Measurements from ENCODE around the gene EIF3CL. TPM values are rescaled to one million over a fixed set of nuclear protein-coding genes. Genes with fewer than 3 reads are reported as not detected.
"Not testable (repeated sequence)": the region's sequence is repeated elsewhere in the genome, so short reads cannot be mapped to it uniquely, and the experiment has no call there.

EIF3CL gene
- polyA plus RNA-seq, 2 donors = 41.2 to 49.7 TPM

DNA sequence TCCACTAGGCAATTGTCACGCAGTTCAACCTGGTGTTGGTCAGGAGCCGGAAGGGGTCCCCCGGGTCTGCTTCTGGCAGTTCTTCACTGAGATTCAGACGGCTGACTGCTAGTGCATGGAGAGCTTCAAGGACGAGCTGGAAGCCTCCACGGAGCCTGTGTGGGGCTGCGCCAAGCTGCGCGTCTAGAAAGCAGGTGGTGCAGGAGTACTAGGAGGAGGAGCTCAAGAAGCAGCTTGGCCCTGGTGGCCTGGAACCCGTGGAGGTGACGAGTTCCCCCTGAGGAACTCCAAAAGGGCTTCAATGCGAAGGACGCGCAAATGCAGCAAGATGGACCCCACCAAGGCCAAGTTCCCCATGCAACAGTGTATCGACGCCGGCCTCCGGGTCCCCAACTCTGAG, 10.9 kb upstream of the EIF3CL start:
- H3K9me3 ChIP-seq (ENCODE audit: control insufficient read depth in 2 of 2, insufficient read depth in 1 of 2, low read depth in 1 of 2, low read length in 1 of 2); H3K27ac ChIP-seq (ENCODE audit: low read depth in 2 of 2, low read length in 1 of 2); H3K4me3 ChIP-seq (ENCODE audit: low read depth in 1 of 2, low read length in 2 of 2); H3K36me3 ChIP-seq (ENCODE audit: control insufficient read depth in 2 of 2, insufficient read depth in 2 of 2, low read length in 1 of 2); H3K27me3 ChIP-seq (ENCODE audit: control insufficient read depth in 1 of 2, insufficient read depth in 2 of 2, low read length in 2 of 2); H3K4me1 ChIP-seq (ENCODE audit: control insufficient read depth in 2 of 2, insufficient read depth in 2 of 2, low read length in 1 of 2): not testable (repeated sequence)
- 93 to 95% methylated on average over 13 to 15 of the region's 18 CpGs for WGBS, 2 donors

DNA sequence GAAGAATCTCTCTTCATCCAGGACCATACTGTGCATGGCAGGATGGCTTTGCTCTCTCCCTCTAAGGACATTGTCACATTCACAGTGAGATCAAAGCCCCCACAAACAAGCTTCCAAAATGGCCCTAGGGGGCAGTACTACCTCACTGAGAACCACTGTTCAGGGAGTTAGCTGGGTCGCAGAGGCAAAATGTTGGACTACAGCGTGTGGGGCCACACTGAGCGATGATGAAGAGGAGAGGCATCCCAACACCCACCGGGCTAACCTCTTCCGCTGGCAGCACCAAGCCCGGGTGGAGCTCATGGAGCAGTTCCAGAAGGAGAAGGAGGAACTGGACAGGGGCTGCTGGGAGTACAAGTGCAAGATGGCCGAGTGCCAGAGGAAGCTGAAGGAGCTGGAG, 9.9 kb upstream of the EIF3CL start:
- no CpG with 5 or more reads among the region's 7 CpGs for WGBS, 2 donors
- not testable (repeated sequence) for H3K27me3 ChIP-seq (ENCODE audit: control insufficient read depth in 1 of 2, insufficient read depth in 2 of 2, low read length in 2 of 2); H3K4me1 ChIP-seq (ENCODE audit: control insufficient read depth in 2 of 2, insufficient read depth in 2 of 2, low read length in 1 of 2); H3K4me3 ChIP-seq (ENCODE audit: low read depth in 1 of 2, low read length in 2 of 2); H3K27ac ChIP-seq (ENCODE audit: low read depth in 2 of 2, low read length in 1 of 2); H3K36me3 ChIP-seq (ENCODE audit: control insufficient read depth in 2 of 2, insufficient read depth in 2 of 2, low read length in 1 of 2); H3K9me3 ChIP-seq (ENCODE audit: control insufficient read depth in 2 of 2, insufficient read depth in 1 of 2, low read depth in 1 of 2, low read length in 1 of 2)

DNA sequence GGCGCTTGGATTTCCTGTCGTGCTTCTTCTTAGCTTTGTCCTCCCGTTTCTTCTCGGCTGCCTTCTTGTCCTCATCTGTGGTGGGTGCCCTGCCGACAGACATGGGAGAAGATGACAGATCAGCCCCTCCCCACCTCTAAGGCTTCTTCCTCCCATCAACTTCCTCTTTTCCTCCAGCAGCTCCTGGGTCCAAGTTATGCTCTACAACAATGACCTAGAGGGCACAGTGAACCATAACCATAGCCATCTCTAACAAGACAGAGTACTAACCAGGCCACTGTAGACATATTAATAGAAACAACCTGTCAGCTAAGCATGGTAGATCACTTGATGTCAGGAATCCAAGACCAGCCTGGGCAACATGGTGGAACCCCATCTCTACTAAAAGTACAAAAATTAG, 11.6 kb downstream of the EIF3CL start:
- not testable (repeated sequence) for H3K27me3 ChIP-seq (ENCODE audit: control insufficient read depth in 1 of 2, insufficient read depth in 2 of 2, low read length in 2 of 2); H3K4me3 ChIP-seq (ENCODE audit: low read depth in 1 of 2, low read length in 2 of 2); H3K4me1 ChIP-seq (ENCODE audit: control insufficient read depth in 2 of 2, insufficient read depth in 2 of 2, low read length in 1 of 2); H3K9me3 ChIP-seq (ENCODE audit: control insufficient read depth in 2 of 2, insufficient read depth in 1 of 2, low read depth in 1 of 2, low read length in 1 of 2); H3K27ac ChIP-seq (ENCODE audit: low read depth in 2 of 2, low read length in 1 of 2); H3K36me3 ChIP-seq (ENCODE audit: control insufficient read depth in 2 of 2, insufficient read depth in 2 of 2, low read length in 1 of 2)
- no CpG with 5 or more reads among the region's 5 CpGs for WGBS, 2 donors

DNA sequence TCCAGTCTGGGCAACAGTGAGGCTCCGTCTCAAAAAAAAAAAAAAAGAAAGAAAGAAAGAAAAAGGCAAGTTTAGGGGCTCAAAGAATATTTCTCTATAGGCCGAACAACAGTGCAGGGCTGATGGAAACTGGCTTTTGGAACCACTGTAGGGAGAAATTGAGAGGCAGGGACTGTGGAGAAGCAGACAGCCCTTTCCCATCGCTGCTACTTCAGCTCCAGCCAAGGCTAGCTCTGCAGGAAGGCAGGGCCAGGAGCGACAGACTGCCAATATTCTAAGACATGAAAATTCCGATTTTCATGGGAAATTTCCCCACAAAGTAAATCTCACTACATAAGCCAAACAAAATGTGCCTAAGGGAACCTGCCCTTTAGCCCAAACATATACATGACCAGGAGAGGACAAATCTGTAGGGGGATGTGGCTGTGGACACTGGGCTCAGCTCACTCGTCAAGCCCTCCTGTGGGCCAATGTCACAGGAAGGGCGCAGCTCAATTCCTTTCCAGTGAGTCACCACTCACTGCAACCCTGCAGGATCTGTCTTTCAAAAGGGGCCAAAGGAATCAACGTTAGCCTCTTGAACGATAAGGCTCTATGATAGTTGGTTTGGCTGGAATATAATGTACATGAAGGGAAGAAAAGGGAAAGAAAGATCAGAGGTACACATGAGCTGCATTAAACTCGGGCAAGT, 21.3 kb downstream of the EIF3CL start:
- not testable (repeated sequence) for H3K4me3 ChIP-seq (ENCODE audit: low read depth in 1 of 2, low read length in 2 of 2); H3K4me1 ChIP-seq (ENCODE audit: control insufficient read depth in 2 of 2, insufficient read depth in 2 of 2, low read length in 1 of 2); H3K36me3 ChIP-seq (ENCODE audit: control insufficient read depth in 2 of 2, insufficient read depth in 2 of 2, low read length in 1 of 2); H3K27me3 ChIP-seq (ENCODE audit: control insufficient read depth in 1 of 2, insufficient read depth in 2 of 2, low read length in 2 of 2); H3K9me3 ChIP-seq (ENCODE audit: control insufficient read depth in 2 of 2, insufficient read depth in 1 of 2, low read depth in 1 of 2, low read length in 1 of 2); H3K27ac ChIP-seq (ENCODE audit: low read depth in 2 of 2, low read length in 1 of 2)
- 69 to 100% methylated on average over 1 to 2 of the region's 10 CpGs for WGBS, 2 donors

DNA sequence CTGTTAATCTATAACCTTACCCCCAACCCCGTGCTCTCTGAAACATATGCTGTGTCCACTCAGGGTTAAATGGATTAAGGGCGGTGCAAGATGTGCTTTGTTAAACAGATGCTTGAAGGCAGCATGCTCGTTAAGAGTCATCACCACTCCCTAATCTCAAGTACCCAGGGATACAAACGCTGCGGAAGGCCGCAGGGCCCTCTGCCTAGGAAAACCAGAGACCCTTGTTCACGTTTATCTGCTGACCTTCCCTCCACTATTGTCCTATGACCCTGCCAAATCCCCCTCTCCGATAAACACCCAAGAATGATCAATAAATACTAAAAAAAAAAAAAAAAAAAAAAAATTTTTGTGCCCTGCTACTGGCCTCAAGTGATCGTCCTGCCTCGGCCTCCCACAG, 25.8 kb downstream of the EIF3CL start:
- not testable (repeated sequence) for H3K4me1 ChIP-seq (ENCODE audit: control insufficient read depth in 2 of 2, insufficient read depth in 2 of 2, low read length in 1 of 2); H3K27me3 ChIP-seq (ENCODE audit: control insufficient read depth in 1 of 2, insufficient read depth in 2 of 2, low read length in 2 of 2); H3K27ac ChIP-seq (ENCODE audit: low read depth in 2 of 2, low read length in 1 of 2); H3K36me3 ChIP-seq (ENCODE audit: control insufficient read depth in 2 of 2, insufficient read depth in 2 of 2, low read length in 1 of 2); H3K9me3 ChIP-seq (ENCODE audit: control insufficient read depth in 2 of 2, insufficient read depth in 1 of 2, low read depth in 1 of 2, low read length in 1 of 2); H3K4me3 ChIP-seq (ENCODE audit: low read depth in 1 of 2, low read length in 2 of 2)
- 86 to 97% methylated on average over 4 to 5 of the region's 10 CpGs for WGBS, 2 donors

DNA sequence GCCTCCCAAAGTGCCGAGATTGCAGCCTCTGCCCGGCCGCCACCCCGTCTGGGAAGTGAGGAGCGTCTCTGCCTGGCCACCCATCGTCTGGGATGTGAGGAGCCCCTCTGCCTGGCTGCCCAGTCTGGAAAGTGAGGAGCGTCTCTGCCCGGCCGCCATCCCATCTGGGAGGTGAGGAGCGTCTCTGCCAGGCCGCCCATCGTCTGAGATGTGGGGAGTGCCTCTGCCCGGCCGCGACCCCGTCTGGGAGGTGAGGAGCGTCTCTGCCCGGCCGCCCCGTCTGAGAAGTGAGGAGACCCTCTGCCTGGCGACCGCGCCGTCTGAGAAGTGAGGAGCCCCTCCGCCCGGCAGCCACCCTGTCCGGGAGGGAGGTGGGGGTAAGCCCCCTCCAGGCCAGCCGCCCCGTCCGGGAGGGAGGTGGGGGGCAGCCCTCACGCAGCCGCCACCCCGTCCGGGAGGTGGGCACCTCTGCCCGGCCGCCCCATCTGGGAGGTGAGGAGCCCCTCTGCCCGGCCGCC, 26.5 kb downstream of the EIF3CL start:
- H3K27me3 ChIP-seq (ENCODE audit: control insufficient read depth in 1 of 2, insufficient read depth in 2 of 2, low read length in 2 of 2); H3K9me3 ChIP-seq (ENCODE audit: control insufficient read depth in 2 of 2, insufficient read depth in 1 of 2, low read depth in 1 of 2, low read length in 1 of 2); H3K4me1 ChIP-seq (ENCODE audit: control insufficient read depth in 2 of 2, insufficient read depth in 2 of 2, low read length in 1 of 2); H3K36me3 ChIP-seq (ENCODE audit: control insufficient read depth in 2 of 2, insufficient read depth in 2 of 2, low read length in 1 of 2); H3K27ac ChIP-seq (ENCODE audit: low read depth in 2 of 2, low read length in 1 of 2); H3K4me3 ChIP-seq (ENCODE audit: low read depth in 1 of 2, low read length in 2 of 2): not testable (repeated sequence)
- 97% methylated on average over 16 to 28 of the region's 38 CpGs for WGBS, 2 donors

DNA sequence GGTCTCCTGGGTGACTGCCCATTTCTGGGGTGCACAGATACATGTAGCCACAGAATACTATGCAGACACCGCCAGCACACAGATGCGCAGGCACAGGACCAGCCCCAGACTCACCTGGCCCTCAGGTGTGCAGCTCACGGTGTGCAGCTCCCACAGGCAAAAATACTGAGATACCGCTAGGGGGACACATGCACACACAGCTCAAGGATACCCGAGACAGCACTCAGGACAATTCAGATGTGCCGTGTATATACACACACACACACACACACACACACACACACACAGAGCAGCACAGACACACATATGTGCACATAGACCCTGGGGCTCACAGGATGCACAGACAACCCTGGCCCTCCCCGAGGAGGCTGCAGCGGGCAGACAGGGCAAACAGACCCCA, 28.5 kb downstream of the EIF3CL start:
- H3K9me3 ChIP-seq (ENCODE audit: control insufficient read depth in 2 of 2, insufficient read depth in 1 of 2, low read depth in 1 of 2, low read length in 1 of 2); H3K4me3 ChIP-seq (ENCODE audit: low read depth in 1 of 2, low read length in 2 of 2); H3K27me3 ChIP-seq (ENCODE audit: control insufficient read depth in 1 of 2, insufficient read depth in 2 of 2, low read length in 2 of 2); H3K27ac ChIP-seq (ENCODE audit: low read depth in 2 of 2, low read length in 1 of 2); H3K4me1 ChIP-seq (ENCODE audit: control insufficient read depth in 2 of 2, insufficient read depth in 2 of 2, low read length in 1 of 2); H3K36me3 ChIP-seq (ENCODE audit: control insufficient read depth in 2 of 2, insufficient read depth in 2 of 2, low read length in 1 of 2): not testable (repeated sequence)
- 0% methylated on average over 2 to 3 of the region's 8 CpGs for WGBS, 2 donors

DNA sequence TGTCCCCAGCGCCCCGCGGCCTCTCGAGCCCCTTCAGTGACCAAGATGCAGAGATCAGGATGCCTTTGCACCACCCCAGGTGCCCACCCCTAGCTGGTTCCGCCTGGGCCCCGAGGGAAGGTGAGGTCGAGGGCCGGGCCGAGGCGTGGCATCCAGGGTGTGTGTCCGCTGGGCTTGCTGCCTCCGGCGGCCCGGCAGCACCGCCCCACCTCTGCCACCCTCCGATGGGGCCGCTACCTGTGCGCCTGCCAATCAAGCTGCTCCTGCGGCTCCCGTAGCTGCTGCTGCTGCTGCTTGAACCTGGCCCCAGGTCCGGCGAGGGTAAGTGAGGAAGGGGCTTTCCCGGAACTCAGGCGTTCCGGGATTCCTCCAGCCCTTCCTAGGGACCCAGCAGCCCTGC, 29.4 kb downstream of the EIF3CL start:
- H3K36me3 ChIP-seq (ENCODE audit: control insufficient read depth in 2 of 2, insufficient read depth in 2 of 2, low read length in 1 of 2) = not testable (repeated sequence)
- whole genome bisulfite sequencing, 2 donors = 3% methylated on average over 16 of the region's 25 CpGs; no CpG with 5 or more reads in 1 of the 2 donors

DNA sequence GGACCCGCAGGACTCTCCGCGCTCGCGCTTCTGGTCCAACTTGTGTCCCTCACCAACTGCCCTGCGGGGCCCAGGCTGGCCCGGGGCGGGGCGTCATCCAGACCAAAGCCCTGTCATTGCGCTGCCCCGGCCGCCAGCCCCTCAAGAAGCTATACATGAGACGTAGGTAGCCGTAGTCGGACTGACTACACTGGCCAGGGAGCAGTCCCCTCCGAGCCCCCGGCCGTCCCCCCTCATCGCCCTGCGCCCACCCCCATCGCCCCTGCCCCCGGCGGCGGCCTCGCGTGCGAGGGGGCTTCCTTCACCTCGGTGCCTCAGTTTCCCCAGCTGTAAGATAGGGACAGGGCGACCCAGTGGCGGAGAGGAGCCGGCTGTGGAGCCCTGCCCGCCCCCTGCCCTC, 35.7 kb downstream of the EIF3CL start:
- H3K4me1 ChIP-seq (ENCODE audit: control insufficient read depth in 2 of 2, insufficient read depth in 2 of 2, low read length in 1 of 2); H3K9me3 ChIP-seq (ENCODE audit: control insufficient read depth in 2 of 2, insufficient read depth in 1 of 2, low read depth in 1 of 2, low read length in 1 of 2); H3K27me3 ChIP-seq (ENCODE audit: control insufficient read depth in 1 of 2, insufficient read depth in 2 of 2, low read length in 2 of 2); H3K36me3 ChIP-seq (ENCODE audit: control insufficient read depth in 2 of 2, insufficient read depth in 2 of 2, low read length in 1 of 2); H3K4me3 ChIP-seq (ENCODE audit: low read depth in 1 of 2, low read length in 2 of 2); H3K27ac ChIP-seq (ENCODE audit: low read depth in 2 of 2, low read length in 1 of 2): not testable (repeated sequence)
- WGBS, 2 donors = 17 to 22% methylated on average over 23 to 26 of the region's 32 CpGs

More for the DNA sequence above, 29.4 kb downstream of the EIF3CL start:
- H3K27me3 ChIP-seq (ENCODE audit: control insufficient read depth in 1 of 2, insufficient read depth in 2 of 2, low read length in 2 of 2); H3K27ac ChIP-seq (ENCODE audit: low read depth in 2 of 2, low read length in 1 of 2); H3K9me3 ChIP-seq (ENCODE audit: control insufficient read depth in 2 of 2, insufficient read depth in 1 of 2, low read depth in 1 of 2, low read length in 1 of 2); H3K4me1 ChIP-seq (ENCODE audit: control insufficient read depth in 2 of 2, insufficient read depth in 2 of 2, low read length in 1 of 2); H3K4me3 ChIP-seq (ENCODE audit: low read depth in 1 of 2, low read length in 2 of 2): not testable (repeated sequence)

DNA sequence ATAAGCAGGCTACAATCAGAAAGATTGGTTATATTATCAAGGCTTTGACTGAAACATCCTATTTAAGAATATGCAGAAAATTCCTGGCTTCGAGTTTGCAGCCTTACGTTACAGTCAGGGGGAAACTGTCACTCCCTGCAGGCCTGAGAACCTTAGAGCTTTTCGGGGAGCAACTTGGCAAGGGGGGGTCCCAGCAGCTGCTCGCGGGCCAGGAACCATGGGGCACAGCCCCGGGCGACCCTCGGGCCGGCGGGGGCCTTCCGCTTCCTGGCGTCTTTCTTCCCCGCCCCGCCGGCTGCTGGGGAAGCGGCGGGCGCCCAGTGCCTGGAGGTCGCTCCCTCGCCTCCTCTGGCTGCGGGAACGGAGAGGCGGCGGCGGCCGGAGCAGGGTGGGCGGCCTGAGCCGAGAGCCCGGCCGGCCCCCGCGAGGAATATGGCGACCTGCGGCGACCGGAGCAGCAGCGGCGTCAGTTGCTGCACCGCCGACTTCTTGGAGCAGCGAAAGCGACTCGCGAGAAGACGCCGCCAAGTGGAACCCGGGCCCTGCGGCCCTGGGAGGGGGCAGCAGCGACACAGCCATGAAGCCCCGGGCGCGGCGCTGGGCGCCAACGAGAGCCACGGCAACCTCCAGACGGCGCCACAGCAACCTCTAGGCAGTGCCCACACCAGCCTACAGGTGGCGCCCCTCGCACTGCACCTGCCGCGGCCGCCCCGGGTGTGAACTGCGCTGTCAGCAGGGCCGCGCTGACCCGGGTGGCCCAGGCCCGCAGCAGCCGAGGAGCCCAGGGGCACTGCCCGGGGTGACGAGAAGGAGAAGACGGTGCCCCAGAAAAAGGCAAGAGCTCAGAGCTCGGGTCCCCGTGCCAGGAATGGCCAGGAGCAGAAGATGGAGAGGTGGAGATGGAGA, 39.1 kb downstream of the EIF3CL start:
- not testable (repeated sequence) for H3K4me3 ChIP-seq (ENCODE audit: low read depth in 1 of 2, low read length in 2 of 2); H3K27ac ChIP-seq (ENCODE audit: low read depth in 2 of 2, low read length in 1 of 2); H3K27me3 ChIP-seq (ENCODE audit: control insufficient read depth in 1 of 2, insufficient read depth in 2 of 2, low read length in 2 of 2); H3K9me3 ChIP-seq (ENCODE audit: control insufficient read depth in 2 of 2, insufficient read depth in 1 of 2, low read depth in 1 of 2, low read length in 1 of 2); H3K4me1 ChIP-seq (ENCODE audit: control insufficient read depth in 2 of 2, insufficient read depth in 2 of 2, low read length in 1 of 2); H3K36me3 ChIP-seq (ENCODE audit: control insufficient read depth in 2 of 2, insufficient read depth in 2 of 2, low read length in 1 of 2)
- 1 to 2% methylated on average over 15 of the region's 75 CpGs for WGBS, 2 donors

Data from esophagus (tissue), 2 donors.